Stomach (tissue), 9 donors: Measurements from ENCODE around the gene PRKG1. TPM values are rescaled to one million over a fixed set of nuclear protein-coding genes. Genes with fewer than 3 reads are reported as not detected.

ENCODE experiments used
- DNase-seq, 2 donors: peaks; one replicate each; pipeline versions ENCODE4 v3.0.0 to v3.0.0-alpha.2; 2013 to 2019
- H3K27ac ChIP-seq, 5 donors: fragments of 200-600 bp in 4 of 5; sonication (generic) in 4 of 5; one replicate each; pipeline ENCODE4 v1.5.1; 2013 to 2019; ENCODE audit warnings: mild to moderate bottlenecking in 1 of 5, moderate library complexity in 1 of 5
- H3K27me3 ChIP-seq, 3 donors: fragments of 200-600 bp; sonication (generic); one replicate each; pipeline ENCODE4 v1.5.1; 2017 to 2019; ENCODE audit warnings: mixed run types in 1 of 3
- H3K36me3 ChIP-seq, 4 donors: fragments of 200-600 bp; sonication (generic); 1 replicate in 3 of 4; 2 replicates in 1 of 4; pipeline ENCODE4 v1.5.1; 2016 to 2019
- H3K4me1 ChIP-seq, 4 donors: fragments of 200-600 bp; sonication (generic); one replicate each; pipeline ENCODE4 v1.5.1; 2016 to 2019
- H3K4me3 ChIP-seq, 4 donors: fragments of 200-600 bp; sonication (generic) in 3 of 4; one replicate each; pipeline ENCODE4 v1.5.1; 2016 to 2019; ENCODE audit warnings: mild to moderate bottlenecking in 1 of 4
- H3K9me3 ChIP-seq, 4 donors: fragments of 200-600 bp; sonication (generic); one replicate each; pipeline ENCODE4 v1.5.1; 2016 to 2019
- EP300 ChIP-seq: sonication (generic); formaldehyde crosslinking; IDR thresholded peaks from one replicate; pipeline ENCODE4 v1.6.1; 2017; ENCODE audit warnings: antibody characterized with exemption
- POLR2A ChIP-seq, 4 donors: fragments of 450-650 bp; IDR thresholded peaks; one replicate each; pipeline ENCODE4 v1.6.1; 2016; ENCODE audit warnings: antibody characterized with exemption in 4 of 4, control low read depth in 2 of 4, mild to moderate bottlenecking in 1 of 4, moderate library complexity in 1 of 4
- POLR2AphosphoS5 ChIP-seq, 3 donors: sonication (generic); formaldehyde crosslinking; IDR thresholded peaks; one replicate each; pipeline ENCODE4 v1.6.1; 2016; ENCODE audit warnings: antibody characterized with exemption in 3 of 3
- WGBS, 5 donors: extraction: QIAGEN DNeasy Blood & Tissue Kit in 3 of 5; methylation state at CpG; one replicate each; pipeline versions ENCODE4 v1.1.5 to v1.1.7; 2013 to 2018; 5-methylcytosine and 5-hydroxymethylcytosine counted together
- intact Hi-C: fragments of 100-400 bp; cut with DNase I; formaldehyde crosslinking; loops from one replicate; pipeline ENCODE4 v1.15.1; 2023; ENCODE audit warnings: low total_unique reads
- polyA plus RNA-seq, 3 donors: library from polyadenylated mRNA; stranded (reverse); fragments of 200-250 nt; gene quantifications; one replicate each; pipeline ENCODE4 v1.2.3, GENCODE V29; 2013
- total RNA-seq, 5 donors: library from RNA; depleted of rRNA; stranded (reverse); fragments of >200 nt; gene quantifications; one replicate each; pipeline versions ENCODE4 v1.1.0 to v1.2.3, GENCODE V29; 2014 to 2016
- TF ChIP-seq, protein P1 (sequence below), 7 experiments: fragments of 450-650 bp in 4 of 7; fragments of 200-600 bp in 3 of 7; sonication (generic) in 3 of 7; IDR thresholded peaks; one replicate each; pipeline ENCODE4 v1.5.1; 2016 to 2019; ENCODE audit warnings: antibody characterized with exemption in 7 of 7, control low read depth in 2 of 7, mild to moderate bottlenecking in 1 of 7
- donor health status: healthy with polysubstance abuse.
- donor health status: Bipolar disorder and iron deficiency.
- donor health status: healthy.

PRKG1 gene
- total and polyA plus RNA-seq, 8 donors: 1.5 to 89.2 (median 14.3) TPM

DNA sequence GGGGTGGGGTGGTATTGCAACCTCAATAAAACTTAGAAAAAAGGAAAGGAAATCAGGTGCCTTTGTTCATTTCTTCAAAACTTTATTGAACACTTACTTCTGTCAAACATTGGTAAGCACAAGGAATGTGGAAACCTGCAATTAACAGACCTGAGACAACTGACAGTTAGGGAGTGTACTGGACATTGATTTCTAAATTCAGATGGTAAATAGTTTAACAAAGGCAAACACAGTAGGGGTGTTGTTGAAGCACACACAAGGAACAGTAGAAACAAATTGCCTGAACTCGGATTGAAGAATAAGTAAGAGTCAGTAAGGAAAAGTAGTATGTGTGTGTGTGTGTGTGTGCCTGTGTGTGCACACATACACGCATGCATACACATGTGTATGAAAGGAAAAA lies 516.5 kb downstream of the PRKG1 start:
- TF ChIP-seq EP300 (no peak), POLR2AphosphoS5 (IDR thresholded peaks at IDR 0.05) (no peak)
- TF ChIP-seq, protein P1, sequence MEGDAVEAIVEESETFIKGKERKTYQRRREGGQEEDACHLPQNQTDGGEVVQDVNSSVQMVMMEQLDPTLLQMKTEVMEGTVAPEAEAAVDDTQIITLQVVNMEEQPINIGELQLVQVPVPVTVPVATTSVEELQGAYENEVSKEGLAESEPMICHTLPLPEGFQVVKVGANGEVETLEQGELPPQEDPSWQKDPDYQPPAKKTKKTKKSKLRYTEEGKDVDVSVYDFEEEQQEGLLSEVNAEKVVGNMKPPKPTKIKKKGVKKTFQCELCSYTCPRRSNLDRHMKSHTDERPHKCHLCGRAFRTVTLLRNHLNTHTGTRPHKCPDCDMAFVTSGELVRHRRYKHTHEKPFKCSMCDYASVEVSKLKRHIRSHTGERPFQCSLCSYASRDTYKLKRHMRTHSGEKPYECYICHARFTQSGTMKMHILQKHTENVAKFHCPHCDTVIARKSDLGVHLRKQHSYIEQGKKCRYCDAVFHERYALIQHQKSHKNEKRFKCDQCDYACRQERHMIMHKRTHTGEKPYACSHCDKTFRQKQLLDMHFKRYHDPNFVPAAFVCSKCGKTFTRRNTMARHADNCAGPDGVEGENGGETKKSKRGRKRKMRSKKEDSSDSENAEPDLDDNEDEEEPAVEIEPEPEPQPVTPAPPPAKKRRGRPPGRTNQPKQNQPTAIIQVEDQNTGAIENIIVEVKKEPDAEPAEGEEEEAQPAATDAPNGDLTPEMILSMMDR (IDR thresholded peaks at IDR 0.05): no peak
- DNase-seq: no peak
- intact Hi-C loops: no loop called here
- Histone ChIP-seq H3K36me3 (no peaks in the 10 kb centered on the region), H3K27ac (no peak overlapping the region), H3K4me1 (no peaks in the 10 kb centered on the region), H3K4me3 (no peak overlapping the region), H3K9me3 (no peaks in the 10 kb centered on the region), H3K27me3 (no peaks in the 10 kb centered on the region)
- WGBS, 5 donors: 83 to 86% (median 85%) methylated on average over 2 of the region's 2 CpGs

DNA sequence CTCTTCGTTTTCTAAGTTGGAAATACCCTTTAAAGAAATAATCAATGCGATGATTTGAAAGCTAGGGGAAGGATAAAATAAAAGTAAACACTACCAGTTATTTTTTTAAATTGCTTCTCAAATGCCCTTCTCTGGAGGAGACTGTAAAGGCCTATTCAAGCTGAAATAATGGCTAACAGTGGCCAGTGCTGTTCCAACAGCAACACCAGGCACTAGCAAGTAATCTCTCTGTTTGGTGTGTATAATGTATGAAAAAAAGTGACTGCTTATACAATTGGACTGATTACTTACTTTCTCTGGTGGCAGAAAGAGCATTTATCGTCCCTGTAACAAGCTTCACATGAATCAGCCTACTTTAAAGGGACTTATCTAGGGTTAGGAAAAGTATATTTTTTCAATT lies 522.4 kb downstream of the PRKG1 start:
- H3K9me3 ChIP-seq: no peaks in the 10 kb centered on the region
- H3K27me3 ChIP-seq: no peaks in the 10 kb centered on the region
- H3K36me3 ChIP-seq: no peaks in the 10 kb centered on the region
- no peak for DNase-seq
- peaks cover 0 to 3% (median 0%) of the 10 kb centered on the region in 4 donors for H3K4me1 ChIP-seq
- H3K27ac ChIP-seq: no peak overlapping the region
- 52 to 69% (median 67%) methylated on average over 3 of the region's 3 CpGs for WGBS, 5 donors
- no peak overlapping the region for H3K4me3 ChIP-seq
- TF ChIP-seq, protein P1 (IDR thresholded peaks at IDR 0.05): no peak
- no peak for TF ChIP-seq POLR2A (IDR thresholded peaks at IDR 0.05)
- no peak for TF ChIP-seq EP300
- intact Hi-C loops: no loop called here

DNA sequence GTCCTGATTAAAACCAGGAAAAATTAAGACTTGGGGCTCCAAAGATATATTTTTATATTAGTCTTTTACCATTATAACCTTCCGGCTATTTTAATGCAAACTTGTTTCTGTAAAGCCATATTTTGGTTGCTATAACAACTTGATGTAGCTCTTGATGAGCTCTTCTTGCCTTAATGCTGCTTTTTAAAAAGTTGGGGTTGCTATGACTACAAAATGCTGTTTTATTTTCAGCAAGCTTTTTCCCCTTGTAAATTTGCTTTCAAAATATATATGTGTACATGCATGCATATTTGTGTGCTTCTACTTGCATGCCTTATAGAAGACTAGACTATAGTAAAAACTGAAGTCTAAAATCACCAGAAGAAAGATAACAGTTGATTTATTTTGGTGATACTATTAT lies 525.4 kb downstream of the PRKG1 start:
- no peak overlapping the region for H3K4me3 ChIP-seq
- WGBS, 5 donors: 83 to 91% (median 85%) methylated on average over 1 of the region's 1 CpG
- H3K36me3 ChIP-seq: no peaks in the 10 kb centered on the region
- TF ChIP-seq EP300 (no peak), POLR2A (IDR thresholded peaks at IDR 0.05) (no peak), POLR2AphosphoS5 (IDR thresholded peaks at IDR 0.05) (no peak)
- TF ChIP-seq, protein P1 (IDR thresholded peaks at IDR 0.05): no peak
- DNase-seq: peak in 1 of 2 donors; percentile 31
- intact Hi-C loops: no loop called here
- H3K27ac ChIP-seq: no peak overlapping the region
- H3K4me1 ChIP-seq: peaks cover 0 to 3% (median 0%) of the 10 kb centered on the region in 4 donors
- H3K9me3 ChIP-seq: no peaks in the 10 kb centered on the region
- H3K27me3 ChIP-seq: no peaks in the 10 kb centered on the region

DNA sequence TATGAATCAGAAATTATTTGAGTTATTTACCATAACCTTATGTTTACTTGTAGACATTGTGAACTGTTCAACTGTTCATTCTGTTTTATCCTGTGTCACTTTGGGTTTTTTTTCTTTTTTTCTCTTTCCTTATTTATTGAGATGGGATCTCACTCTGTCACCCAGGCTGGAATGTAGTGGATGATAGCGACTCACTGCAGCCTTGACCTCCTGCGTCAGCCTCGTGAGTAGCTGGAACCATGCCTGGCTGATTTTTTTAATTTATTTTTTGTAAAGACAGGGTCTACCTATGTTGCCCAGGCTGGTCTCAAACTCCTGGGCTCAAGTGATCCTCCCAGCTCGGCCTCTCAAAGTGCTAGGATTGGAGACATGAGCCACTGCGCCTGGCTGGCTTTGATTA lies 528.0 kb downstream of the PRKG1 start:
- Histone ChIP-seq H3K4me1 (peaks cover 0 to 3% (median 0%) of the 10 kb centered on the region in 4 donors), H3K36me3 (no peaks in the 10 kb centered on the region), H3K27ac (no peak overlapping the region), H3K27me3 (no peaks in the 10 kb centered on the region), H3K4me3 (no peak overlapping the region), H3K9me3 (no peaks in the 10 kb centered on the region)
- WGBS, 5 donors: 81 to 86% (median 82%) methylated on average over 5 of the region's 5 CpGs
- intact Hi-C loops: no loop called here
- TF ChIP-seq POLR2AphosphoS5 (IDR thresholded peaks at IDR 0.05) (no peak), POLR2A (IDR thresholded peaks at IDR 0.05) (no peak), EP300 (no peak)
- TF ChIP-seq, protein P1 (IDR thresholded peaks at IDR 0.05): no peak
- DNase-seq: no peak
